Astrocyte (in vitro differentiated cells and primary cell): ENCODE measurements around the gene PDCD5. TPM values are rescaled to one million over a fixed set of nuclear protein-coding genes. Genes with fewer than 3 reads are reported as not detected.

ENCODE experiments used
- DNase-seq: peaks from one replicate; pipeline ENCODE4 v3.0.0-alpha.2; 2010; ENCODE audit warnings: low read depth
- FAIRE-seq: peaks from 2 replicates; lab custom pipeline; 2011; peaks lifted over from hg19 to GRCh38; lab: Jason Lieb, UNC
- H2AFZ ChIP-seq: 2 replicates; pipeline ENCODE4 v1.6.0; 2012; ENCODE audit warnings: low read depth, low read length, inconsistent platforms
- H3K27ac ChIP-seq: 2 replicates; pipeline ENCODE4 v1.5.1; 2011; ENCODE audit warnings: low read depth, low read length, inconsistent platforms
- H3K27me3 ChIP-seq: 2 replicates; pipeline ENCODE4 v1.6.0; 2011; ENCODE audit warnings: low read length, inconsistent platforms; ENCODE audit not compliant: insufficient read depth
- H3K36me3 ChIP-seq: 2 replicates; pipeline ENCODE4 v1.5.1; 2011; ENCODE audit warnings: low read length, inconsistent platforms; ENCODE audit not compliant: insufficient read depth
- H3K4me1 ChIP-seq: 2 replicates; pipeline ENCODE4 v1.5.1; 2011; ENCODE audit warnings: low read length, inconsistent platforms; ENCODE audit not compliant: insufficient read depth
- H3K4me2 ChIP-seq: 2 replicates; pipeline ENCODE4 v1.6.0; 2012; ENCODE audit warnings: low read length, inconsistent platforms
- H3K4me3 ChIP-seq: 2 replicates; pipeline ENCODE4 v1.5.1; 2011; ENCODE audit warnings: low read depth, mild to moderate bottlenecking, low read length, inconsistent platforms; ENCODE audit not compliant: insufficient read depth
- H3K79me2 ChIP-seq: 2 replicates; pipeline ENCODE4 v1.6.0; 2012; ENCODE audit warnings: mild to moderate bottlenecking, low read length, inconsistent platforms; ENCODE audit not compliant: insufficient read depth
- H3K9ac ChIP-seq: 2 replicates; pipeline ENCODE4 v1.6.0; 2012; ENCODE audit warnings: mild to moderate bottlenecking, low read length, inconsistent platforms
- H3K9me3 ChIP-seq: 2 replicates; pipeline ENCODE4 v1.5.1; 2012; ENCODE audit warnings: low read depth, mild to moderate bottlenecking, low read length, inconsistent platforms; ENCODE audit not compliant: insufficient read depth
- H4K20me1 ChIP-seq: 2 replicates; pipeline ENCODE4 v1.6.0; 2012; ENCODE audit warnings: low read length, inconsistent platforms; ENCODE audit not compliant: insufficient read depth
- H3K27ac Mint-ChIP-seq: one replicate; pipeline ENCODE4 v1.8.0; 2021; ENCODE audit warnings: mild to moderate bottlenecking, mixed read lengths; ENCODE audit not compliant: unreplicated experiment
- H3K27me3 Mint-ChIP-seq: one replicate; pipeline ENCODE4 v1.8.0; 2021; ENCODE audit warnings: low read depth, mixed read lengths; ENCODE audit not compliant: unreplicated experiment
- H3K36me3 Mint-ChIP-seq: one replicate; pipeline ENCODE4 v1.8.0; 2021; ENCODE audit warnings: low read depth, mixed read lengths; ENCODE audit not compliant: unreplicated experiment
- H3K4me1 Mint-ChIP-seq: one replicate; pipeline ENCODE4 v1.8.0; 2021; ENCODE audit warnings: low read depth, mixed read lengths; ENCODE audit not compliant: unreplicated experiment
- H3K4me3 Mint-ChIP-seq: one replicate; pipeline ENCODE4 v1.8.0; 2021; ENCODE audit warnings: mild to moderate bottlenecking, moderate library complexity, mixed read lengths; ENCODE audit not compliant: unreplicated experiment
- H3K9me3 Mint-ChIP-seq: one replicate; pipeline ENCODE4 v1.8.0; 2021; ENCODE audit warnings: mild to moderate bottlenecking, mixed read lengths; ENCODE audit not compliant: unreplicated experiment
- CTCF ChIP-seq: IDR thresholded peaks from 2 replicates; pipeline ENCODE4 v1.5.1; 2011; ENCODE audit warnings: low read depth, mild to moderate bottlenecking, inconsistent platforms, low read length, moderate library complexity; ENCODE audit not compliant: insufficient read depth
- EZH2 ChIP-seq: IDR thresholded peaks from 2 replicates; pipeline ENCODE4 v1.6.1; 2012; ENCODE audit warnings: mild to moderate bottlenecking, low read length, inconsistent platforms; ENCODE audit not compliant: insufficient read depth
- total RNA-seq: library from RNA; stranded (reverse); gene quantifications from 2 replicates; pipeline ENCODE4 v1.2.1, GENCODE V29; 2021

PDCD5 gene
- total RNA-seq, 1 donor from 2014 or later, result 127 TPM

GRCh38 chr19:32606289-32606688, 25.3 kb downstream of the PDCD5 start:
- peaks cover 14% of the 10 kb centered on the region for H3K36me3 ChIP-seq
- H3K4me3 ChIP-seq, result no peak overlapping the region
- no peaks in the 10 kb centered on the region for H3K79me2 ChIP-seq
- no peaks in the 10 kb centered on the region for H3K27me3 Mint-ChIP-seq
- FAIRE-seq (no peak), DNase-seq (no peak)
- H3K36me3 Mint-ChIP-seq, result peaks cover 16% of the 10 kb centered on the region
- no peaks in the 10 kb centered on the region for H3K4me1 ChIP-seq
- H3K27me3 ChIP-seq, result no peaks in the 10 kb centered on the region
- no peaks in the 10 kb centered on the region for H3K9me3 Mint-ChIP-seq
- H2AFZ ChIP-seq, result no peak overlapping the region
- no peak overlapping the region for H3K27ac Mint-ChIP-seq
- TF ChIP-seq CTCF (no peak), EZH2 (no peak)
- no peak overlapping the region for H3K4me3 Mint-ChIP-seq
- H3K4me1 Mint-ChIP-seq, result no peaks in the 10 kb centered on the region
- no peak overlapping the region for H3K9ac ChIP-seq
- no peaks in the 10 kb centered on the region for H4K20me1 ChIP-seq
- no peak overlapping the region for H3K4me2 ChIP-seq
- no peaks in the 10 kb centered on the region for H3K9me3 ChIP-seq
- no peak overlapping the region for H3K27ac ChIP-seq

- no peak overlapping the region for H2AFZ ChIP-seq
- H3K4me2 ChIP-seq, result no peak overlapping the region
- Mint-ChIP-seq H3K27me3 (no peaks in the 10 kb centered on the region), H3K36me3 (peaks cover 17% of the 10 kb centered on the region), H3K4me3 (no peak overlapping the region), H3K9me3 (no peaks in the 10 kb centered on the region), H3K27ac (no peak overlapping the region), H3K4me1 (no peaks in the 10 kb centered on the region)
- no peak overlapping the region for H3K9ac ChIP-seq
- no peaks in the 10 kb centered on the region for H3K4me1 ChIP-seq
- H3K79me2 ChIP-seq, result no peaks in the 10 kb centered on the region
- H3K4me3 ChIP-seq, result no peak overlapping the region
- no peaks in the 10 kb centered on the region for H3K9me3 ChIP-seq
- H4K20me1 ChIP-seq, result no peaks in the 10 kb centered on the region
- DNase-seq, result no peak
- H3K27ac ChIP-seq, result no peak overlapping the region
- no peaks in the 10 kb centered on the region for H3K27me3 ChIP-seq
- no peak for FAIRE-seq
- H3K36me3 ChIP-seq, result peaks cover 12% of the 10 kb centered on the region
- TF ChIP-seq EZH2, result no peak
- no peak for TF ChIP-seq CTCF
These were observed 26.5 kb downstream of the PDCD5 start for GRCh38 chr19:32607479-32607878.

GRCh38 chr19:32611161-32611560, 30.2 kb downstream of the PDCD5 start:
- Mint-ChIP-seq H3K4me3 (no peak overlapping the region), H3K4me1 (no peaks in the 10 kb centered on the region), H3K27me3 (no peaks in the 10 kb centered on the region), H3K9me3 (no peaks in the 10 kb centered on the region), H3K27ac (no peak overlapping the region), H3K36me3 (peaks cover 19% of the 10 kb centered on the region)
- FAIRE-seq, result no peak
- peak overlapping the region; percentile 22 for H3K4me2 ChIP-seq
- peaks cover 19% of the 10 kb centered on the region for H3K36me3 ChIP-seq
- H3K4me3 ChIP-seq, result no peak overlapping the region
- no peak overlapping the region for H3K9ac ChIP-seq
- TF ChIP-seq CTCF, result no peak
- TF ChIP-seq EZH2, result no peak
- no peaks in the 10 kb centered on the region for H4K20me1 ChIP-seq
- H3K79me2 ChIP-seq, result no peaks in the 10 kb centered on the region
- DNase-seq, result no peak
- no peaks in the 10 kb centered on the region for H3K9me3 ChIP-seq
- no peaks in the 10 kb centered on the region for H3K4me1 ChIP-seq
- H3K27me3 ChIP-seq, result no peaks in the 10 kb centered on the region
- H3K27ac ChIP-seq, result peak overlapping the region; percentile 19
- H2AFZ ChIP-seq, result no peak overlapping the region
